Transverse colon (tissue), 4 donors: ENCODE data around the gene ACSM6. TPM values are rescaled to one million over a fixed set of nuclear protein-coding genes. Genes with fewer than 3 reads are reported as not detected.

Source experiments
- DNase-seq: peaks from one replicate; pipeline ENCODE4 v3.0.0-alpha.2; 2019
- H3K27ac ChIP-seq, 4 donors: fragments of 200-600 bp; sonication (generic); 2 replicates each; pipeline ENCODE4 v1.5.1; 2016 to 2018; ENCODE audit warnings: inconsistent platforms in 4 of 4
- H3K27me3 ChIP-seq: fragments of 200-600 bp; sonication (generic); 2 replicates; pipeline ENCODE4 v1.5.1; 2017; ENCODE audit warnings: inconsistent platforms
- H3K36me3 ChIP-seq, 4 donors: fragments of 200-600 bp; sonication (generic); 2 replicates each; pipeline ENCODE4 v1.5.1; 2017 to 2019; ENCODE audit warnings: inconsistent platforms in 4 of 4
- H3K4me1 ChIP-seq, 4 donors: fragments of 200-600 bp; sonication (generic); 2 replicates each; pipeline ENCODE4 v1.5.1; 2017 to 2020; ENCODE audit warnings: inconsistent platforms in 4 of 4
- H3K4me3 ChIP-seq, 4 donors: fragments of 200-600 bp; sonication (generic); 1 replicate in 1 of 4; 2 replicates in 3 of 4; pipeline versions ENCODE4 v1.5.1 to v1.6.1; 2017 to 2019; ENCODE audit warnings: inconsistent platforms in 4 of 4
- H3K9me3 ChIP-seq, 2 donors: fragments of 200-600 bp; sonication (generic); 2 replicates each; pipeline ENCODE4 v1.5.1; 2017 to 2019; ENCODE audit warnings: inconsistent platforms in 2 of 2
- EP300 ChIP-seq: sonication (generic); formaldehyde crosslinking; IDR thresholded peaks from one replicate; pipeline ENCODE4 v1.6.1; 2017; ENCODE audit warnings: antibody characterized with exemption, low read depth
- POLR2A ChIP-seq: fragments of 450-650 bp; IDR thresholded peaks from one replicate; pipeline ENCODE4 v1.6.1; 2016; ENCODE audit warnings: antibody characterized with exemption, mild to moderate bottlenecking, moderate library complexity
- POLR2AphosphoS5 ChIP-seq, 3 donors: sonication (generic); formaldehyde crosslinking; IDR thresholded peaks; one replicate each; pipeline ENCODE4 v1.6.1; 2016; ENCODE audit warnings: antibody characterized with exemption in 3 of 3
- WGBS, 2 donors: methylation state at CpG; one replicate each; pipeline ENCODE4 v1.1.5; 2018; ENCODE audit warnings: low coverage in 1 of 2; 5-methylcytosine and 5-hydroxymethylcytosine counted together
- in situ Hi-C, 4 donors: fragments of 200-750 bp; cut with MboI; loops; one replicate each; pipeline versions ENCODE4 v1.15.0 to v1.15.1; 2017; ENCODE audit warnings: low sequenced_read_pairs in 3 of 4, low pct_ligation_motif_present in 1 of 4, low pct_unique_long_range_greater_than_20kb in 1 of 4
- intact Hi-C: fragments of 100-400 bp; cut with DNase I; formaldehyde crosslinking; loops from one replicate; pipeline ENCODE4 v1.15.1; 2023; ENCODE audit warnings: low total_unique reads
- total RNA-seq, 4 donors: library from RNA; depleted of rRNA; stranded (reverse); fragments of >200 nt; gene quantifications; one replicate each; pipeline ENCODE4 v1.1.0, GENCODE V29; 2016
- TF ChIP-seq, protein P1 (sequence below), 5 experiments: fragments of 200-600 bp in 3 of 5; fragments of 450-650 bp in 2 of 5; sonication (generic) in 3 of 5; IDR thresholded peaks; 1 replicate in 2 of 5; 2 replicates in 3 of 5; pipeline ENCODE4 v1.5.1; 2016 to 2017; ENCODE audit warnings: antibody characterized with exemption in 5 of 5, inconsistent platforms in 3 of 5, mild to moderate bottlenecking in 2 of 5, moderate library complexity in 1 of 5

Gene ACSM6
- total RNA-seq, 4 donors from 2014 or later = not detected

DNA sequence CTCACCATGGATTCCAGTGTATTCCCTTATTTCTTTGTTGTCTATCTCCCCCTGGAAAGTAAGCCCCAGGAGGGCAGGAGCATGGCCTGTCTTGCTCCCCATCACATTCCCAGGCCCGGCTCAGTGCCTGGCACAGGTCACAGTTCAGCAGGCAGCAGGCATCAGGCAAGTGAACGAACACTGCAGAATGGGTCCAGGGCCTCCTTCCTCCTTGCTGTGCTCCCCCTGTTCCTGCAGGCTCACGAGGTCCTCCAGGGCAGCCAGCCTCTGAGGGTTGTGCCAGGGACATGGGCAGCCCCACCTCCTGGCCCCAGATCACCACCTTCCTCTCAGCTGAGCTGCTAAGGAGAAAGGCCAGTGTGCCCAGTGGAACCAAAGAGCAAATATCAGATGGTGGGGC lies 55.0 kb downstream of the ACSM6 start:
- intact Hi-C loops (loop anchor here (5.0 kb wide), 1 partner anchor 113 kb away; no protein-coding TSS in a partner anchor), in situ Hi-C loops (loop anchor here in 3 of 4 donors (10.0 to 25.0 kb wide), 2 partner anchors 116 to 388 kb away; no protein-coding TSS in a partner anchor)
- no peaks in the 10 kb centered on the region for H3K27me3 ChIP-seq

DNA sequence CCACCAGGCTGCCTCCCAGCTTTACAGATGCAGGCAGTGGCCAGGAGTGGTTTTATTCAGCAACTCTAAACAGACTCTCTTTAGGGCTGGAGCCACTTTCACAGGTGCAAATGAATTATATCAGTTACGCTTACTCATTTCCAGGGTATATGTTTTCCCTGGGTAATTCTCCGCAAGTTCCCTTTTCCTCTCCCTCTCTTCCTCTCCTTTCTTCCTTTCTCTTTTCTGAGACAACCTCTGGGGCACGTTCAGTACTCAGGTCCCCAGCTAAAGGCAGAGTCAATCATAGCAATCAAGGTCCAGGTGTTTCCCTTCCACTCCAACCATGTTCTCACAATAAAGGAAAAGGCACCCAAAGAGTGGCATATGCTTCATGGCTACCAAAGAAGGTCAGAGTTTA lies 55.4 kb downstream of the ACSM6 start:
- intact Hi-C loops = loop anchor here (5.0 kb wide), 1 partner anchor 113 kb away; no protein-coding TSS in a partner anchor
- peaks cover 0 to 38% (median 10%) of the 10 kb centered on the region in 4 donors for H3K4me1 ChIP-seq
- in situ Hi-C loops = loop anchor here in 3 of 4 donors (10.0 to 25.0 kb wide), 2 partner anchors 115 to 388 kb away; no protein-coding TSS in a partner anchor
- no peak overlapping the region for H3K4me3 ChIP-seq
- no peaks in the 10 kb centered on the region for H3K9me3 ChIP-seq
- WGBS, 2 donors = 72 to 100% methylated on average over 2 to 3 of the region's 3 CpGs
- DNase-seq = no peak
- peak overlapping the region in 3 of 4 donors; percentile 3 to 37 (median 16) for H3K27ac ChIP-seq
- H3K27me3 ChIP-seq = no peaks in the 10 kb centered on the region
- no peak for TF ChIP-seq POLR2AphosphoS5 (IDR thresholded peaks at IDR 0.05)
- TF ChIP-seq, protein P1, sequence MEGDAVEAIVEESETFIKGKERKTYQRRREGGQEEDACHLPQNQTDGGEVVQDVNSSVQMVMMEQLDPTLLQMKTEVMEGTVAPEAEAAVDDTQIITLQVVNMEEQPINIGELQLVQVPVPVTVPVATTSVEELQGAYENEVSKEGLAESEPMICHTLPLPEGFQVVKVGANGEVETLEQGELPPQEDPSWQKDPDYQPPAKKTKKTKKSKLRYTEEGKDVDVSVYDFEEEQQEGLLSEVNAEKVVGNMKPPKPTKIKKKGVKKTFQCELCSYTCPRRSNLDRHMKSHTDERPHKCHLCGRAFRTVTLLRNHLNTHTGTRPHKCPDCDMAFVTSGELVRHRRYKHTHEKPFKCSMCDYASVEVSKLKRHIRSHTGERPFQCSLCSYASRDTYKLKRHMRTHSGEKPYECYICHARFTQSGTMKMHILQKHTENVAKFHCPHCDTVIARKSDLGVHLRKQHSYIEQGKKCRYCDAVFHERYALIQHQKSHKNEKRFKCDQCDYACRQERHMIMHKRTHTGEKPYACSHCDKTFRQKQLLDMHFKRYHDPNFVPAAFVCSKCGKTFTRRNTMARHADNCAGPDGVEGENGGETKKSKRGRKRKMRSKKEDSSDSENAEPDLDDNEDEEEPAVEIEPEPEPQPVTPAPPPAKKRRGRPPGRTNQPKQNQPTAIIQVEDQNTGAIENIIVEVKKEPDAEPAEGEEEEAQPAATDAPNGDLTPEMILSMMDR (IDR thresholded peaks at IDR 0.05) = no peak
- peaks cover 0 to 6% (median 3%) of the 10 kb centered on the region in 4 donors for H3K36me3 ChIP-seq

More for the DNA sequence above, 55.0 kb downstream of the ACSM6 start:
- TF ChIP-seq POLR2A (no peak), EP300 (no peak), POLR2AphosphoS5 (IDR thresholded peaks at IDR 0.05) (no peak)
- TF ChIP-seq, protein P1 (IDR thresholded peaks at IDR 0.05) = no peak
- Histone ChIP-seq H3K9me3 (no peaks in the 10 kb centered on the region), H3K4me1 (peaks cover 0 to 43% (median 9%) of the 10 kb centered on the region in 4 donors), H3K27ac (peak overlapping the region in 2 of 4 donors; percentile 1 to 37), H3K36me3 (peaks cover 0 to 6% (median 3%) of the 10 kb centered on the region in 4 donors), H3K4me3 (no peak overlapping the region)
- WGBS, 2 donors = 72% methylated on average over 3 of the region's 3 CpGs; no CpG with 5 or more reads in 1 of the 2 donors
- DNase-seq = no peak

DNA sequence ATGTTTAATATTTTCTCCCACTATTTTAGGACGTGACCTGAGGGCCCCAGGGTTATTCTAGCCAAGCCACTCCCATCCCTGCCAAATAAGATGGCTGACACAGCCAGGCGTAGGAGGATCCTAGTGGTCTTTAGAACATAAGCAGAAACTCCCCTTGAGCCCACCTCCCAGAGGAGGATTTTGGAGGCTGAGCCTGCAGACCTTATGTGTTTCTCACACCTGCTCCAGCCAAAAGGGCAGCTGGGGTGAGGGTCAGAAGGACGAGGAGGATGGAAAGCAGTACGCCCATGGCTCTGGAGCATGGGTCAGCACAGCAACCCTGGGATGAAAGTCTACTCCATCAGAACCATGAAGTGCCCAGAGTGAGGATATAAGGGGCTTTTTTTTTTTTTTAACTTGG lies 56.8 kb downstream of the ACSM6 start:
- intact Hi-C loops (no loop called here), in situ Hi-C loops (no loop called here)
- no peaks in the 10 kb centered on the region for H3K9me3 ChIP-seq
- H3K27me3 ChIP-seq = no peaks in the 10 kb centered on the region
- H3K36me3 ChIP-seq = peaks cover 0 to 3% (median 0%) of the 10 kb centered on the region in 4 donors
- TF ChIP-seq POLR2A = no peak
- TF ChIP-seq, protein P1 (IDR thresholded peaks at IDR 0.05) = no peak
- no peak for TF ChIP-seq POLR2AphosphoS5 (IDR thresholded peaks at IDR 0.05)
- no peak for TF ChIP-seq EP300
- 80 to 84% methylated on average over 3 to 4 of the region's 4 CpGs for WGBS, 2 donors
- H3K4me1 ChIP-seq = peaks cover 0 to 40% (median 9%) of the 10 kb centered on the region in 4 donors
- H3K4me3 ChIP-seq = no peak overlapping the region
- H3K27ac ChIP-seq = no peak overlapping the region
- no peak for DNase-seq

DNA sequence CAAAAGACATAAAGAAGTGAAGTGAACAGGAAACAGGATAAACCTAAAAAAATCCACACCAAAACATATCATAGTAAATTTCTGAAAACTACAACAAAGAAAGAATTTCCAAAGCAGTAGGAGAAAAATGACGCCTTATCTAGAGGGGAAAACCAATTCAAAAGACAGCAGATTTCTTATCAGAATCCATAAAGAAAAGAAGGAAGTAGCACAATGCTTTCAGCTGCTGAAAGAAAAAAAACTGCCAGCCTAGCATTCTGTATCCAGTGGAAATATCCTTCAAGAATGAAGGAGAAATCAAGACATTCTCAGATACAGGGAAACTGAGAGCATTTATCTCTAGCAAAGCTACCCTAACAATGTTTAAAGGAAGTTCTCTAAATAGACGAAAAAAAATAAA lies 59.0 kb downstream of the ACSM6 start:
- peak overlapping the region in 1 of 4 donors; percentile 5 for H3K27ac ChIP-seq

More for the DNA sequence above, 59.0 kb downstream of the ACSM6 start:
- H3K4me1 ChIP-seq = peaks cover 0 to 26% (median 7%) of the 10 kb centered on the region in 4 donors
- H3K9me3 ChIP-seq = peaks cover 0 to 5% of the 10 kb centered on the region in 2 donors
- H3K4me3 ChIP-seq = no peak overlapping the region
- no peaks in the 10 kb centered on the region for H3K27me3 ChIP-seq
- DNase-seq = no peak
- intact Hi-C loops (no loop called here), in situ Hi-C loops (no loop called here)
- WGBS, 2 donors = 71 to 74% methylated on average over 1 to 2 of the region's 2 CpGs
- peaks cover 0 to 8% (median 3%) of the 10 kb centered on the region in 4 donors for H3K36me3 ChIP-seq
- TF ChIP-seq EP300 (no peak), POLR2AphosphoS5 (IDR thresholded peaks at IDR 0.05) (no peak), POLR2A (no peak)
- TF ChIP-seq, protein P1 (IDR thresholded peaks at IDR 0.05) = no peak
